NCI-H1105 (cell line): ENCODE measurements around the gene PARD3.
"Not testable (repeated sequence)": the region's sequence is repeated elsewhere in the genome, so short reads cannot be mapped to it uniquely, and the experiment has no call there.

Experiments used
- DNase-seq: peaks from one replicate; lab custom pipeline; 2025; lab: John Stamatoyannopoulos, UW

Gene PARD3

DNA sequence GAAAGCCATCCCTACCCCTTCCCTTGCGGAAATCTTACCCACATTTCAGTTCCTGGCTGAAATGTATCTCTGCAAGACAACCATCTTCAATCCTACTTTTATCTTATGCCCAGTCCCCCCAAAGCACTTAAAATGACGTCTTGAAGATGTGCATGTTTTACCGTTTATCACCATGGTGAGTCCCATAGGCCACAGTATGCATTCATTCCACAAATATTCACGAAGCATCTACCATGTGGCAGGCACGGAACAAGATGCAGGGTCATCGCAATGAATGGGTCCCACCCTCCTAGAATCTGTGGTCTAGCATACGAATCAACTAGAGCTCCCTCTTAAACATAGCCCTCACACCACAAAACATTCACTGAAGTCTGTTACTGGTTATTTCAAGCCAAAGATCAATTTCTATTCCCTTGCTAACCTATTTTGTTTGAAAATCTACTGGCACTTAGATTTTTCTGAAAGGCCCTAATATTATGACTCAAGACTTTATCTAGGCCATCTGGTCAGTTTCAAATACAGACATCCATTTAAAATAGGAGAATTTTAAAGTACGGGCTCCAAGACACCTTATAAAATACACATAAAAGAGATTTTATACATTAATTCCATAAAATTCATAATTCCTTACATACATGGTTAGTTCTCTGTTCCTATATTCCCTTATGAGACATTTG, 99.4 kb downstream of the PARD3 start:
- no peak for DNase-seq

DNA sequence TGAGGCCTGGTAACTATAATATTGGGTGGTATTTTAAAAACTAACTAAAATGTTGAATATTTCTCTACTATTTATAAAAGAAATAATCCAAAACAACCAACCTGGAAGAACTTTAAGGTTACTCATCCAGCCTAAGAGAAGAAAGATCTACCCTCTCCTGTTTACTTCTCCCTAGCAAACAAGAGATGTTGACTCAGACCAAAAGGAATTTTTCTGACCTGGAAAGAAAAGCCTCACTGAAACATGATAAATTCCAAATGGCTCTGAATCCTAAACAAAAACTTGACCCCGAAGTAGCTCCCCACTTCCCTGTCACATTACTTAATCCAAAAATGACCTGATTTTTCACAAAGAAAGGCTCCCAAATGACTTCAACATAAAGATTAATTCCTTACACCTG, 101.2 kb downstream of the PARD3 start:
- DNase-seq, result no peak

DNA sequence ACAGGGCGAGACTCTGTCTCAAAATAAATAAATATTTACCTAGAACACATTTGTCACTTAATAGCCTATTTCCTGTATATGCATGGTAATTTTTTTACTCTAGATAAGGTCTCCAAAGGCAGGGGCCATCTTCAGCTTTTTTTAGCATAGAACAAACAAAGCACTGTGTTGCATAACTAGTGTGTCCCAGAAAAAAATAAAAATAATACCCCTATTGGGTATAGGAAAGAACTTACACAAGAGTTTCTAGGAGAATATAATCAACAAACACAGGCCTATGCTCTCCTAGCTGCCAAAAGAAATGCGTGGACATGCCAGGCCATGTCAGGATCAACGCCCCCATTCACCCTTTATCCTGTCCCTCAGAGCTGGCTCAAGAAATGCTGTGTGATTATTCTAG, 103.6 kb downstream of the PARD3 start:
- no peak for DNase-seq

DNA sequence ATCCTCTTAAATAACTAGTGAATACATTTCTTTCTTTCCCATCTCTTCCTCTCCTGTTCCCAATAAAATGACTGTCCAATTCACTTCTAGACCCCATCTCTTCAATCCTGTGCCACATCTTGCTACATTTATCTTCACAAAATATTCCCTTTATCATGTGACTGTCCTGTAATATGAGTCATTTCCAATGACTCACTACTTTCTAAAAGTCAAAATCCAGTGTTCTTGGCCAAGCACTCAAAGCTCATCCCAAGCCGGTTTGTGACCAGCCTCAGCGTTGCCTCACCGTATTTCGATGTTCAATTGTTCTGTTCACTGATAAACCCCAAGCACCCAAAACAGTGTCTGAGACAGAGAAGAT, 104.7 kb downstream of the PARD3 start:
- DNase-seq, result no peak

DNA sequence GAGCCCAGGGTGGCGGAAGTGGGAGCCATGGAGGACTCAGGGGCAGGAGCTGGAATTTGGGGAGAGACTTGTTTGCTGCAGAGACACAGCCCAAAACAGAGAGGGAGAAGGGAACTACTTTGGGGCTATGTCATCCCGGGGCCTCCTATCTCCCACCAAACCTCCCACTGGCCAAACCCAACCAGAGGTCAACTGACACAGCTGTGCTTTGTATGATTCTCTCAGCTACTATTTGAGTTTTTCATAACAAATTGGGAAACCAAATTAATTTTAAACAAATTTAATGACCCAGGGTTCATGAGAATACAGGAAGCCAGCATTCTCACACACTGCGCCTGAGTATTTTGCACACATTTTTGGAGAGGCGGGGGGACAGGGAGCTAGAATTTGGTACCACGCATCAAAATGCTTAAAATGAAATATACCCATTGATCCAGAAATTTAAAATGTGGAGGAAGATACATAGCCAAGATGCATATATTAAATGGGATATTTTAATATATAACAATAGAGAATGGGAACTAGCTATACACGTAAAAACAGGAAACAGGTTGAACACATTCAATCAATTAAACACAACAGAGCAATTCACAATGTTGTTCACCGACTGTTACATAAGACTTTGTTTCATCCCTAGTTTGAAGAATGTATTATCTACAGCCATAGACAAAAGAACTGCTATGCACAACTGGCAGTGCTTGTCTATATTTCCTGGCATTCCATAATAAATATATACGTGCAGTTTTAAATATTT, 105.3 kb downstream of the PARD3 start:
- no peak for DNase-seq

DNA sequence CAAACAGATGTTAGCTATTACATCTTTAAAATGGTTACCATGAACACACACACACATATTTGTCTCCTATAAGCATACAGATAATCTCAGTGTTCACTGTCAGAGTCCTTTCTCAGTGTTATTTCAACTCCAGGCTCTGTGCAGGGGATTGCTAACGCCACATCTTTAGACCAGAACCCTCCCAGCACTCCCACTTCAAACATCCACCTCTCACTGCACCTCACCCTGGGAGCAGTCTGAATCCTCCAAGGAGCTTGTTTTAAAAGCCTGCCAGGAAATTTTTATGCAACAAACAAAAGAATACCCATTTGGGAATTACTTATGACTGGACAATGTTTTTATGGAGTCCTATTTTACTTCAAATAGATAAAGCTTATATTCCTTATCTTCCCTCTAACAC, 107.4 kb downstream of the PARD3 start:
- DNase-seq, result no peak

DNA sequence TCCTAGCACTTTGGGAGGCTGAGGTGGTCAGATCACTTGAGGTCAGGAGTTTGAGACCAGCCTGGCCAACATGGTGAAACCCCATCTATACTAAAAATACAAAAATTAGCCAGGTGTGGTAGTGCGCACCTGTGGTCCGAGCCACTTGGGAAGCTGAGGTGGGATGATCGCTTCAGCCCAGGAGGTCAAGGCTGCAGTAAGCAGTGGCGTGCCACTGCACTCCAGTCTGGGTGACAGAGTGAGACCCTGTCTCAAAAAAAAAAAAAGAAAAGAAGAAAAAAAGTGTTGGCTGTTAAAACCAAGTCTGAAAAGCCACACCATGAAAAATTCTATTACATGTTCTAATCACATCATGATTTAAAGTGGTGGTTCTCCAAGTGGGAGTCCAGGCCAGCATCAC, 108.1 kb downstream of the PARD3 start:
- DNase-seq, result not testable (repeated sequence)

DNA sequence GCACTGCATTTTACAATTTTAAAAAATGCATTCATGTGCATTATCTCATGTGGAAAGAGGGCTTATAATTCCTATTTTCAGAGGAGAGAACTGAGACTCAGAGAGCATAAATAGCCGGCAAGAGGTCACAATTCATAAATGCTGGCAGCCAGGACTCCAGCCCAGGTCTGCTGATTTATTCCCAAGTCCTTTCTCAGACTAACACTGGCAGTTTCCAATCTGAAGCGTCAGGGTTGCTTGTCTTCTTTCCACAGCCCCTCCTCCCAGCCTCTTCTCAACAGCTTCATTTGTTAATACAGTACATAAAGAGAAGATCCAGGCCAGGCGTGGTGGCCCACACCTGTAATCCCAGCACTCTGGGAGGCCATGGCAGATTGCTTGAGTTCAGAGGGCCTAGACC, 108.9 kb downstream of the PARD3 start:
- no peak for DNase-seq

DNA sequence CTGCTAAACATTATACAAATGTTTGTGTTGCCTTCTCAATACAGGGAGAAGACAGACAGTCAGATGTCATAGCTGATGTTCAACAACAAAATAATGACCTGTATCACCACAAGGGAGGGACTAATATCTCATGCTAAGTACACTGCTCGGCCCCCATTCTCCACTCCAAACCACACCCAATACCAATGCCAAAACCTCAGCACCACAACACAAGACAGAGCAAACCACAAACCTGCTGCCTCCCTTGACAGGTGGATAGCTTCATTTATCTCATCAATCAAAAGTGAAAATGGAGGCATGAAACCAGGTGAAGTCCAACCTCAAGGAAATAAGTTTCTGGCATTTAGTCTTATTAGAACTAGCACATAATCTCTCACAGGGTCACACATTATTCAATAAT, 109.5 kb downstream of the PARD3 start:
- no peak for DNase-seq

DNA sequence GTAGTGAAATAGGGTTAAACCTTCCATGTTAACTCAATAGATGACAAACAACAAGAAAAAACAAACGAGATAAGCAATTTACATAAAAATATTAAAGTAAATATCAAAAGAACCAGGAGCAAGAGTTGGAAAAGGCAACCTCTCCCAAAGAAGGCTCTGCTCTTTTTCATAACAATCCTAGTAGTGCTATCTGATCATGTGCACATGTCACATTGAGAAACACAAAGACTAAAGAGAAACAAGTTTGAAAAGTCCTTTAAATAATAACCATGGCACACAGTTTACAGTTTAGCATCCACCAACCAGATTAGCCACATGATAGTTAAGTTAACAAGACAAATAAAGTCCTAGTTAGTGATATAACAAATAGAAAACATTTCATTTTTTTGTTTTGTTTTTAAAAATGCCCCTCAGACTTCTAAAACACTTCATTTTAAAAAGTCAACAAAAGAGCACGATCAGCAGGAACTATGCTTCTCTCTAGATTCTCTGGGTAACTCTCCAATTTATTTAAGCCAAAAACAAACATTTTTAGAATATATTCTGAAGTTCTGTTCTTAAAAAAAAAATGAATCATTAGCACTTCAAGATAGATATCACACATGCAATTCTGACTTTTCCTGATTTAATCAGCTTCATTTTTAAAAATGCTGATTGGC, 110.4 kb downstream of the PARD3 start:
- DNase-seq, result no peak

DNA sequence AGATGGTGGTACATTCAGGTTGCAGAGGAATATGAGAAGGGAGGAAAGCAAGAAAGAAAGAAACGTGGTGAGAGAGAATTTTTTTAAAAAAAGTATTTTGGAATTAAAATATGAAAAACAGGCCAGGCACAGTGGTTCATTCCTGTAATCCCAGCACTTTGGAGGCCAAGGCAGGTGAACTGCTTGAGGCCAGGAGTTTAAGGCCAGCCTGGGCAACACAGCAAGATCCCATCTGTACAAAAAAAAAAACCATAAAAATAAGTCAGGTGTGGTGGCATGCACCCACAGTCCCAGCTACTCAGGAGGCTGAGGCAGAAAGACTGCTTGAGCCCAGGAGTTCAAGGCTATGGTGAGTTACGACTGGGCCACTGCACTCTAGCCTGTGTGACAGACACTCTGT, 112.1 kb downstream of the PARD3 start:
- DNase-seq, result no peak

DNA sequence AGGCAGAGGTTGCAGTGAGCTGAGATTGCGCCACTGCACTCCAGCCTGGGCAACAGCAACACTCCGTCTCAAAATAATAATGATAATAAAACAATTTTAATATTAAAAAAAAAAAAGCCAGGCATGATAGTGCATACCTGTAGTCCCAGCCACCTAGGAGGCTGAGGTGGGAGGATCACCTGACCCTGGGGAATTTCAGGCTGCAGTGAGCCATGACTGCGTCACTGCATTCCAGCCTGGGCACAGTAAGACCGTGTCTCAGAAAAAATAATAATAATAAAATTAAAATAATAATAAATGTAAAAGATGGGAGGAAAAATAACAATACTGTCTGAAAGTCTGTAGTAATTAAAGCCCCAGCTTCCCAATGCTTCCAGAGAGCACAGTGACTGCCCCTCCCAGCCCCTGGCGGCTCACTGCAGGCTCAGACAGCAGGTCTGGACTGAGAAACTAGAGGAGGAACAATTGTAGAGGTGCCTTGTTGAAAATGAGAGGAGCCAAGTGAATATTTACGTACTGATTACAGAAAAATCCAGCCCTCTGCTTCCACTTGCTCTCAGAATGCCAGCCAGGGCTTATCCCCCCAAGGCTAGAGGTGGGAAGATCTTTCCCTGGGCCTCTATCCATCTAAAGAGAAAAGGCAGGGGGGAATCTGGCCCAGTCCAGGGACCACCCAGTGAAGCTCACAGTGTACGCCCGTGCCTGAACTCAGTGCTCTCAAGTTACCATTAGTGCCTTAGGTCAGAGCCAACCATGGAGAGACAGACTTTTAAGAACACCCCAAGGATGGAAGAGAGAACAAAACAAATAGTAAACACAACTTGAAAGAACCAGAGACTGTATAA, 112.8 kb downstream of the PARD3 start:
- DNase-seq, result no peak

DNA sequence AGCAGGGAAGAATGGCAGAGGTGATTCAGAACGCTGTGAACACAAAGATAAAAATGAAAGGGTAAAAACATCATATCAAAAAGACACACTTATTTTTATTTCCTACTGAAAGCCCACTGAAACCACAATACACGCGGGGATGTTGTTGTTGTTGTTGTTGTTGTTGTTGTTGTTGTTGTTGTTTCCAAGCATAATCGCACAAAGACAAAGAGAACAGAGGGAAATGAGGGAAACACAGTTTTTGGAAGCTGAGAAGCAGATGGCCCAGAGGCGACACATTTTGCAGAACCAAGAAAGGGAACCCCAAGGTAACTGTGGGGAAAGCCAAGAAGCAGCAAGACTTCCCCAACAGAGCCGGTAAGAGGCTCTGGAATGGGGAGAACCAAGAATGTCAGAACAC, 113.9 kb downstream of the PARD3 start:
- DNase-seq, result no peak

DNA sequence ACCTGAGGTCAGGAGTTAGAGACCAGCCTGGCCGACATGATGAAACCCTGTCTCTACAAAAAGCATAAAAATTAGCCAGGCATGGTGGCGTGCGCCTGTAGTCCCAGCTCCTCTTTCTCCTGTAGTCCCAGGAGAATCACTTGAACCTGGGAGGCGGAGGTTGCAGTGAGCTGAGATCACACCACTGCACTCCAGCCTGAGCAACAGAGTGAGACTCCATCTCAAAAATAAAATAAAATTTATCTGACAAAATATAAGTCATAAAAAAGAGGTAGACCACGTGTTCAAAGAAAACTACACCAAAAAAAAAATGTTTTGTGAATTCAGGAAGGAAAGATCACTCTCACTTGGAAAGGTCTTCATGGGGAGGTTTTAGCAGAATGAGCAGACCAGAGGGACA, 114.3 kb downstream of the PARD3 start:
- not testable (repeated sequence) for DNase-seq

DNA sequence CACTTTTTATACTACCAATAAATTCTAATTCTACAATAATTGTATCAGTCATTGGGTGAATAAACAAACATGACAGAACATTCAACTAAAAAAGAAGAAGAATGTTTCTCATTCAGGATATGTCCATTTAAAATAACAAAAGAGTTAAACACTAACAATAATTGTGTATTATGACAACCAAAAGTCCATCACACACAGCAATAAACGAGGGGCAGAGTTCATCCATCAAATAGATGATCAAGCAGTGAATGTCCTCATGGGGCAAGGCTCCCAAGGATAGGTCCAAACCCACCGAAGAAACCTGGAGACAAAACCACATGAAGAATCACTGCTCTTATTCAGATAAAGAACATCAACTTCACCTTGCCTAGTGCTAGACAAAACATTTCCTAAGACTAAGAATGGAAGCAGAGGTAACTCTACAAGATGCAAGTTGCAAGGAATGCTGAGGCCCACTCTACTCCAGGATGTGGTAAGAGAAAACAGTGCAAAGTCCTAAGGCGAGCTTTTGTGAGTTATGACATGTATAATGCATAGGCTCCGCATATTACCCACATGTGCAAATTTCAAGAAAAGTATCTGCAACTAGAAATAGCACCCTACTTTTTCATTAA, 115.1 kb downstream of the PARD3 start:
- DNase-seq, result no peak

DNA sequence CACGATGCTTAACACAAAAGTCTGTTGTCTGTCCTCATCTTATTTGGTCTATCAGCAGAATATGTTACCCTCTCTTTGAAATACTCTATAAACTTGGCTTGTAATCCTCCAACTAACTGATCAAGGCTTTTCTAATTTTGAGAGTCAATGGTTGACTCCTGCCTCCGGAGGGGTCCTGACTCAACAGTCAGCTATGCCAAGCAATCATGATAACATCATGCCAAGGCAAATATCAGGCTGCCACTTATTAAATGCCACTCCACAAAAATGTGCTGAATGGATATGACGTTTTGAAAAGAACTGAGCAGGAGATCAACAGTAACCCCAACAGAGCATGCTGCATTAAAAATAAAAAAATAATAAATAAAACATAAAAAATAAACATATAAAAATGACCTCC, 116.1 kb downstream of the PARD3 start:
- no peak for DNase-seq

DNA sequence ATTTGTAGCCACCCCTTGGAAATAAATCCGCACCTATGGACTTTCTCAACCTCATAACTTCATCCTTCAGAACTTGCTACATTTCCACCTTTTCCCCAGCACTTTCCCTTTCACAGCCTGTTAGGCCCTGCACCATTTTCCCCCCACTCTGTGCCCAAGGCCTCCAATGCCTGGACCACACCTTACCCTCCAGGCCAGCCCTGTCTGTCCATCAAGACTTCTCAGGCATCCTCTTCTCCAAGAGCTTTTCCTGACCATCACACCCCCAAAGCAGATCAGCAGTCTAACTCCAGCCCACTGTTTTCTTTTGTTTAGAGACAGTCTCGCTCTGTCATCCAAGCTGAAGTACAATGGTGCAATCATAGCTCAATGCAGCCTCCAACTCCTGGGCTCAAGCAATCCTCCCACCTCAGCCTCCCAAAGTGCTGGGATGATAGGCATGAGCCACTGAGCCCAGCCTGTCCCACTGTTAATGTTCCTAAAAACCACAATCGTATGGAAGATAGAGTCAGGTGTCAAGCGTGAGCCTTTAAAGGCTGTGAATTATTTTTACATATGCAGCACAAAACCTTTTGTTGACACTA, 116.8 kb downstream of the PARD3 start:
- no peak for DNase-seq

DNA sequence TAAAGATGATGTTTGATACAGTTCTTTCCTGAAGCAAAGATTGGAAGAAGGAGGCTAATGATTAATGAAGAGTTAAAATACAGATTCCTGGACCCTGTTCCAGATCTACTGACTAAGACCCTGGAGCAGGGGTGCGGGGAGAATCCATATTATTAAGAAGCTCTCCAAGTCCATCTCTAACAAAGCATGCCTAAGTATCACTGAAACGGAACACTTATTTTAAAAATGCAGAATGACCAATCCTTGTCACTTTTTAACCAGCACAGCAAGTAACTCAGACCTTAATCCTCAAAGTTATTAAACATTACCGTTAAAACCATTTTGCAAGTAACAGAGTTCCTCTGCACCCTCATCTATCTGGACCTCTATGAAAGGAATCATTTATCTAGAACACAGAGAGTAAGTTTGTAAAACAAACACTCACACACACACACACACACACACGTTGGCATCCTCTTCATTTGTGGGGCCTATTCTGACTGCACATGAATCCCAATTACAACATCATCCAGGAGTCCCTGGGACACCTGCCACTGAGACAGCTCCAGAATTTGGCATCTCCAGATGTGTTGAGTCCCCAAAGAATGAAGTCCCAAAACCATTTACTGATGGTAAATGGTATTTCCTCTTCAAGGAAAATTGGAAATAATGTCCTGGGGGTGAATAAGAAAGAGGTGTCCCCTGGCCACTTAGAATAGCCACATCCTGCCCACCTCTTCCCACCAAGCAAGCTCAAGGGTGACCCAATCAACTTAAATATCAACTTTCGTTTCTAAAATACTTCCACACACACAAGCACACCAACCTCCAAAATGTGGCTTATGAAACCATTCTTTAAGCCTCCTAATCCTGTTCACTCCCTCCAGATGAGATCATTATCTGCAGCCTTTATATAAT, 117.5 kb downstream of the PARD3 start:
- no peak for DNase-seq

DNA sequence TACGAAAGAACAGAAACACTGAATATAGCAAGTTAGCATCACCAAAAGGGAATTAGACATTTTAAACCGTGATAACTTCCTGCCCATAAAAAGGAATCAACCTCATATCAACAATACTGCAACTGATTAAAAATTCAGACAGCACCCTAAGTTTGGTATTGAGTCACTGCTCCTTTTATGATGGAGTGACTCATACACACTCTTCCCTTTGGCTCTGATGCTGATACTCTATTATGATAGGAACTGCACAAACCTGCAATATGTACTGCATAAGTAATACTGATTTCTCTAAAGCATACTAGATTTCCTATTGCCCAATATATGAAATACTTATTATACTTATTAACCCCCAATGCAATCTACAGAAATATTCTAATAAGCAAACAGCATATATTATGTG, 118.7 kb downstream of the PARD3 start:
- DNase-seq, result no peak

DNA sequence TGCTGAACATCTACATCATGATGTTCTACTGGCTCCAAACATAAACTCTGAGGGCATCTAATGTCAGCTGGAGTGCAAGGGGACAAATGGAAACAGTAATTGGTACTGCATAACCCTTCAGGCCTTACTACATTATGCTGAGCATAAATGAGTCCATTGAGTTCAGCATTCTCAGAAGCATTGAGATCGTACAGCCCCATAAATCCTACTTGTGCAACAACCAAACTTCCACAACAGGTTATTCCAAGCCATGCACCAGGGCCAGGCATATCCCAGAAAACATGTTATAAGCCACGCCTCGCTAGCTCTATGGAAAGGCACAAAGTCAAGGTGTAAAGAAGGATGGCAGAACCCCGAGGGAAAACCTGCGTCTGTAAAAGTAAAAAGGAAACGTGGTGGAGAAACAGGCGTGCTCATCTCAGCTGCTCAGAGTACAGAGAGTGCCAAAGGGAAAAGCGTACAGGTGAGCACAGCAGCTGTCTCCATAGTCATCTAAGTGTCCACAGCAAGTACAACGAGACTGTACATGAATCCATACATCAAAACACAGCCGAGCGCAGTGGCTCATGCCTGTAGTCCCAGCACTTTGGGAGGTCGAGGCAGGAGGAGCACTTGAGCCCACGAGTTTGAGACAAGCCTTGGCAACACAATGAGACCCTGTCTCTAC, 124.6 kb downstream of the PARD3 start:
- DNase-seq, result no peak
